NCI-H1694 (cell line): Measurements from ENCODE around the gene ADH1A.
"Not testable (repeated sequence)": the region's sequence is repeated elsewhere in the genome, so short reads cannot be mapped to it uniquely, and the experiment has no call there.

Experiments used
- DNase-seq: peaks from one replicate; lab custom pipeline; 2025; lab: John Stamatoyannopoulos, UW

The ADH1A gene

DNA sequence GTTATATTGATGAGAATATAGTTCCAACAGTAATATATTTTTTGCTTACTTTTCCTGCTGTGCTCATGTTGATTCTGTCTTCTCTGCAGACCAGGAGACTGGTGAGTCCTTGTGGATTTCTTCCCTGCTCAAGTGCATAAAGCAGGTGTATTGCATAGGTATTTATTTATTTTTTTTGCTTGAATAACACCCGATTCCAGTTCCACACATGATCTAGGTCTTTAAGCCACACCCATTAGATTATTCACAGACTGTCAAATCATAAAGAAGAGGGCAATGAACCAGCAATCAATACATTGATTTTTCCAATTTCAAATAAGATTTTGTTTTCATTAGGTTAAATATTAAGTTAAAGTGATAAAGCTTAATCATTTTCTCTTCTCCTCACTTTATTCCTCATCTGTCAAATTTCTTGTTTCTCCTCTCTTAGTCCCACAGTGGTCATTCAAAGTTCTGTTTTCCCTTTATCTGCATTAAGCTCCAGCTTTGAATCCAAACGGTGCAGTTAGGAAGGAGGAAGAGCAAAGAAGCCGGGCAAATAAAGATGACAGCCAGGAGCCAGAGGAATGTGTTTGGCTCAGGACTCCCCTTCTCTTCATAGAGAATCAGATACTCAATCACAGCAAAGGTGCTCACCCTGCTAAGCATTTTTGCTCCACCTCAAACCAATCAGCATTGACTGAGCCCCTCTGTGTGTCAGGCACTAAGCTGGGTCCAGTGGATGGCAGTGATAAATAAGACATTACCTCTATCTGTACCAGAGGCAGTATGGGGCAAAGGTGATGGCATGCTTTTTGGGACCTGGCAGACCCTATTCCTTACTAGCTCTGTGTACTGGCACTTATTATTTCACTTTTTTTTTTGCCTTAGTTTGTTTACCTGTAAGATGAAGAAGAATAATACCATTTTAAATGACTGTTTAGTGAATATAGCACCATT is at the start of gene ADH1A:
ADH1A (minus strand) TSS at position 138 of the 939 bp plus-strand sequence; CDS start at position 67, 71 bp downstream.
- no peak for DNase-seq

DNA sequence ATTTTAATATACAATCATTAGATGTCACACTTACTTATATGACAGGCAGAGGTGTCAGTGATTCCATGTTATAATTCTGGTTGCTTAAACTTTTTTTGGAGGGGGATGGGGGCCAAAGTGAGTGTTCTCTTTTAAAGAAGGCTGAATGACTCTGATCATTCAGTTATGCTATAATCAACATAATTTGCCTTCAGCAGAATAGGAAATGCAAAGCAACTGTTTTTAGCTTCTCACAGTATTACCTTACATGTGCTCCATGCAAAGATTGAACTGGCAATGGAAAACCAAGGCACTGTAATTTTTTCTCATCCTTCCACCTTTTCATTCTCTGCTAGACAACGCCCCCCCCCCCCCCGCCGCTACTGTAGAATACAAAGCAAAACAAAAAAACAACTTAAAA is 48.4 kb upstream of the ADH1A start:
- DNase-seq = no peak

DNA sequence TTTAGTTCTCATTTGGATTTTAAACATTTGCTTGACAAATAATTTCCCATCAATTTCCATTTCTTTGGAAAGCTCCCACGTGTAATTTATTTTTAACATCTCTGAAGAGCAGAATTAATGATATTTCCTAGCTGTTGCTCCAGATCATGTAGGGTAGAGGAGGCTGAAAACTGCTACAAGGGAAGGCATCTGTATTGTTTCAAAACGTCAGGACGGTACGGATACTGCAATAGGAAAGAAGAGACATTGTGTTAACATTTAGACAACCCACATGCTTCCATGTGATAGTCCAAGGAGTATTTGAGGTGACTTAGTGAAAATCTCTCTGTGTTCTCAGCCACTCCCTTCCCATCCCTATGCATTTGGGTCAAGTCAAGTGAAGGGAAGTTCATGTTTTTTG is 45.8 kb upstream of the ADH1A start:
- no peak for DNase-seq

DNA sequence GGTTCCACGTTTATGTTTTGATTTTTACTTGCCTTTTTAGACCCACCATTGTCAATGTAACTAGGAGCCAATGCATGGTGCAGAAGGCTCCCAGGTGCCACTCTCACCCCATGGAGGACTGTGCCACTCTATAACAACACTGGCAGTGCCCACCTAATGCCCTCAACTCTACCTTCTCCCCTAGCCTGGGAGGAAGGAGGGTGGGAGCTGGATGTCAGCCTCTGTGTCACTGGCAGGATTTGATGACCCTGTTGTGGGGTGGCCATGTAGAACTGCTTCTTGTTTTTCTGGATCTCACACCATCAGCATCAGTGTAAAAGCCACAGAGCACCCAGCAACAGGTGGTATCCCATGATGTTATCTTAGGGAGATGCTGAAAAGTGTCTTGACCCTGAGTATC is 44.1 kb upstream of the ADH1A start:
- DNase-seq = no peak

DNA sequence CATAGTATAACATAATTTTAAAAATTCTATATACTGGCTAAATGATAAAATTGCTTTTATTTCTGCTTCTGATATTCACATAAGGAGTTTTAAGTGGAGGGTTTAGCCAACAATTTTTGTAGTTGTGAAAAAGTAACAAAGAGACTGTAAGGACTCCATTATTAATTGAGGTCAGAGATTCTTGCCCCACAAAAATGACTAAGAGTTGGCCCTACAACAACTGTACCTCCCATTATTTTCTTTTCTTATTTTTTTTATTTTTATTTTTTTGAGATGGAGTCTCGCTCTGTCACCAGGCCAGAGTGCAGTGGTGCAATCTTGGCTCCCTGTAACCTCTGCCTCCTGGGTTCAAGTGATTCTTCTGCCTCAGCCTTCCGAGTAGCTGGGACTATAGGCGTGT is 39.9 kb upstream of the ADH1A start:
- DNase-seq = no peak

DNA sequence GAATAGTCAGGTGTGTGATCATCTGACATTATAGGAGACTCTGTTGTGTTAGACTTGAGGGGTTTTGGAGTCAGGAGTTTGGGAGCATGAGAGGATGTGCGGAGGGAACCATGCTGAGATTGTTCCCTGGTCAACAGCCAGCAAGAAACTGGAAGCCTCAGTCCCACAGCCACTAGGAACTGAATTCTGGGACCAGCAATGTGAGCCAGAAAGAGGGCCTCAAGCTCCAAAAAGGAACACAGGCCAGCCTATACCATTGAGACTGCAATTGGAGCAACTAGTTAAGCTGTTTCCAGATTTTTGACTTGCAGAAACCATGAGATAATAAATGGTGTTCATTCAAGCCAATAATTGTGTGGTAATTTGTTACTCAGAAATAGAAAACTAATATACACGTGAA is 39.1 kb upstream of the ADH1A start:
- no peak for DNase-seq

DNA sequence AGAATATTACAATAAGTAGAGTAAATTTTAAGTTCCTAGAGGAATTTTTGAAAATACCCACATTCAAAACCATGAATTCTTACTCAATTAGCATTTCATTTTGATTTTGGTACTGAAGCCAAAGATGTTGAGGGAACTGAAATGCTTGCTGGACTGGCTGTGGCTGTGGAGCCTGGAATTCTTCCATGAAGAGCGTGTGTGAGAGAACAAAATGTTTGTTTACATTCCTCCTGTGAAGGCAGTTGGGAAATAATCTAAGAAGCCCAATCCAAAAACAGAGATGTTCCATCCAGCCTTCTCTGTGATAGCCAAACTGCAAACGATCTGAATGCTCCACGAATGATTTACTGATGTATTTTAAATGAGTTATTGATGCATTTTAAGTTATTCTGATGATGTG is 34.2 kb upstream of the ADH1A start:
- no peak for DNase-seq

DNA sequence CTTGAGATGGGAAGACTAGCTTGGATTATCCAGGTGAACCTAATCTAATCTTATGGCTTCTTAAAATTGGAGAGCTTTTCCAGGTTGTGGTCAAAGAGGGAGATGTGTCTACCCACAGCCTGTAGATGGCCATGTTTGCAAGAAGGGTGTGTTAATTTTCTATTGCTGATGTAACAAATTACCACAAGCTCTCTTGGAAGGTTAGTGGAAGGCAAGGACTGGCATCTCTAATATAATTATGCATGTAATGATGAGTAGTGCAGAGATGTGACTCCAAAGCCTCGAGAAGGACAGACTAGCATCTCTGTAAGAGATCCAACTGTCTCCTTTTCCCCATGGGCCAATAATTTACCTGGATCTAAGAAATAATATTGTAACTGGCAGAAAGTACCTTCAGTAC is 33.6 kb upstream of the ADH1A start:
- no peak for DNase-seq

DNA sequence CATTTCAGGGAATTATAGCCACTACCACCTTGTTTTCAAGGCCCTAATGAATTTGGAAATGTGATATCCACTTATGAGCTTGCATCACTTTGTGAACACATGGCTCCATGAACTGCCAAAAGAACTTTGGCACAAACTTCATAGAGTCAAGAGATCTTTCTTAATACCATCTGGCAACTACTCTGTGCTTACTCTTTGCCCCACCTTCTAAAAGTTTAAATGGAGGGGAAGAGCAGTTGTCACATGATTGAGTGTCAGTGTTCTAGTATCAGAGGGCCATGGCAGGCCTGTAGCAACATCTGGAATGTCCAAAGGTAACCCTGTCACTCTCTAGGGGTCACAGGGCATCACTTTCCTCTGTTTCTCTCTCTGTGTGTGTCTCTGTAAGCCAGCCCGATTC is 33.0 kb upstream of the ADH1A start:
- no peak for DNase-seq

DNA sequence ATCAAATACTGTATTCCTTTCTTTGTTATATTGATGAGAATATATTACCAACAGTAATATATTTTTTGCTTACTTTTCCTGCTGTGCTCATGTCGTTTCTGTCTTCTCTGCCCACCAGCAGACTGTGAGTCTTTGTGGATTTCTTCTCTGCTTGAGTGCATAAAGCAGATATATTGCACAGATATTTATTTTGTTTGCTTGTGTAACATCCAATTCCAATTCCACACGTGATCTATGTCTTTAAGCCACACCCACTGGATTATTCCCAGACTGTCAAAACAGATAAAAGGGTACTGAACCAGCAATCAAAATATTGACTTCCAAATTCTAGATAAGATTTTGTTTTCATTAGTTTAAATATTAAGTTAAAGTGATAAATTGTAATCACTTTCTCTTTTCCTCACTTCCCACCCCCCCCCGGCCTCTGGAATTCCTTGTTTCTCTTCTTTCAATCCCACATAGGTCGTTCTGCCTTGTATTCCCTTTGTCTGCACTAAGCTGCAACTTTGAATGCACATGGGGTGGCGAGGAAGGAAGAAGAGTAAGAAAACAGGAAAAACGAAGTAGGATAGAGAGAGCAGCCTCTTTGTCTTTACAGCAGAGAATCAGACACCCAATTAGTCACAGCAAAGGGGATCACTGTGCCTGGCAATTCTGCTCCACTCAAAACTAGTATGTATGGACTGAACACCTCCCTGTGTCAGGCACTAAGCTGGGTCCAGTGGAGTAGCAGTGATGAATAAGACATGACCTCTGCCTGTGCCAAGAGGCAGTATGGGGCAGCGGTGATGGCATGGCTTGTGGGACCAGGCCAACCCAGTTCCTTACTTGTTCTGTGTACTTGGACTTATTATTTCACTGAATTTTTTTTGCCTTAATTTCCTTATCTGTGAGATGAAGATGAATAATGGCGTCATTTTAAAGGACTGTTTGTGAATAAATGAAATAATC is 30.7 kb upstream of the ADH1A start, which contains the start of gene ADH1B:
ADH1B (minus strand) TSS at position 161 of the 951 bp plus-strand sequence; CDS start at position 91, 70 bp downstream.
- no peak for DNase-seq

DNA sequence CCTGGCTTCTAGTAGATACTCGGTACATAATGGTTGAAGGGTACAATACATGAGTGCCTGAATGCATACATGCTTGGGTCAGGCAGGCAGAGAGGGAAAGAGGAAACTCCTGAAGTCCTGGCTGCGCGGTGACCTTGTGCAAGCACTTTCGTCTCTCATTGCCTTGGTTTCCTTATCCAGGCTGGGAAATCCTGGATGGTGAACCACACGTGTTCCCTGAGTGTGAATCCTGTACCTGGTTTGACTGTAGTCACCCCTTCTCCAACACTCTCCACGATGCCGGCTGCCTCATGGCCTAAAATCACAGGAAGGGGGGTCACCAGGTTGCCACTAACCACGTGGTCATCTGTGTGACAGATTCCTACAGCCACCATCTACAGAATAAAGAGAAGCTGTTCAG is 27.0 kb upstream of the ADH1A start:
- not testable (repeated sequence) for DNase-seq

DNA sequence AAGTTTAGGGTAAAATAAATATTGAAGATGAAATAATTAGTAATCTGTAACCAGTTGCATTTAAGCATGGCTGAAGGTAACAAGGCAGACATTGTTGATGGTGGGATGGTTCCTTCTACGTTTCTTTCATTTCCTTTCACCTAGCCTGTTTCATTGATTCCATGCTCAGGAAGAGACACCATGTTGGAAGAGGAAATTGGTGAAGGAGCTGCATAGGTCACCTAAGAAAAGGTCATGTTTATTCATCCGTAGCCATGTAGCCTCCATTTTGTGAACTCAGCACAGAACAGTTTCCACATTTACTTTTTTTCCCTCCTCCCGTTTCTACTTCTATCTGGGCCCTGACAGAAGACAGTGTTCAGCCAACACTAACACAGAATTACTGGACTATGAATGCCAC is 26.6 kb upstream of the ADH1A start:
- DNase-seq = no peak

DNA sequence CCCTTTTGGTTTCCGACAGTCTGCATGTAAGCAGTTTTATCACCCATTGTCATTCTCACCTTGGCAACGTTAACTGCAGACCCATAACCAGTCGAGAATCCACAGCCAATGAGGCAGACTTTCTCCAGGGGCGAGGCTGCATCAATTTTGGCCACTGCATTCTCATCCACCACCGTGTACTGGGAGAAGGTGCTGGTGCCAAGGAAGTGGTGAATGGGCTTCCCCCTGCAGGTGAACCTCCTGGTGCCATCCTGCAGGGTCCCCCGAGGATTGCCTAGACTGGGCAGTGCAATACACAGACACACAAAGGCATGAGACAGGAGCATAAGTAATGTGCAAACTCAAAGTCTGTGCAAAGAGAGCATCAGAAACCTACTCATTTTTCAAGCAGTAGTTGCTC is 25.1 kb upstream of the ADH1A start:
- DNase-seq = no peak

DNA sequence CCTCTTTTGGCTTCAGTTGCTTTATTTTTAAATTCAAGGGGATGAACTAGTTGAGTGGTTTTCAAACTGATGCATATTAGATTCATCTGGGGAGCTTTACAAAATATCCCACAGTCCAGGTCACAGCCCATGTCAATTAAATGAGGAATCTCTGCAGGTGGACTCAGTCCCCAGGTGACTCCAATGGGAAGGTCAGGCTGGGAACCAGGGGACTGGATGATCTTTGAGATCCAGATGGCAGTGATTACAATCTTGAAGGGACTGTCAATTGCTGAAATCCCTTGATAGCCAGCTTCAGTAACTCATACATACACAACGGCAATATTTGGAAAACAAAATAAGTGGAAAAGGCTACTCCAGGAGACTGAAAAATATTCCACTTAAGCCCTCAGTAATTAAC is 23.4 kb upstream of the ADH1A start:
- DNase-seq = no peak

DNA sequence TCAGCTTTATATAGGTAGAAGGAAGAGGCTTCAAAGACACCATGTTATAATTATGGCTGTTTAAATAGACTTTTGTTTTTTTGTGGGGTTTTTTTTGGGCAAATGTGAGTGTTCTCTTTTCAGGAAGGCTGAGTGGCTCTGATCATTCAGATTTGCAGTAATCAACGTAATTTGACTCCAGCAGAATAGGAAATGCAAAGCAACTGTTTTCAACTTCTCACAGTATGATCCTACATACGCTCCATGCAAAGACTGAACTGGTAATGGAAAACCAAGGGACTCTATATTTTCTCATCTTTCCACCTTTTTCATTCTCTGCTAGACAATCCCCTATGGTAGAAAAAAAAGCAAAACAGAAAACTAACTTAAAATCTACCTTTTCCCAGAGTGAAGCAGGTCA is 19.6 kb upstream of the ADH1A start:
- no peak for DNase-seq

DNA sequence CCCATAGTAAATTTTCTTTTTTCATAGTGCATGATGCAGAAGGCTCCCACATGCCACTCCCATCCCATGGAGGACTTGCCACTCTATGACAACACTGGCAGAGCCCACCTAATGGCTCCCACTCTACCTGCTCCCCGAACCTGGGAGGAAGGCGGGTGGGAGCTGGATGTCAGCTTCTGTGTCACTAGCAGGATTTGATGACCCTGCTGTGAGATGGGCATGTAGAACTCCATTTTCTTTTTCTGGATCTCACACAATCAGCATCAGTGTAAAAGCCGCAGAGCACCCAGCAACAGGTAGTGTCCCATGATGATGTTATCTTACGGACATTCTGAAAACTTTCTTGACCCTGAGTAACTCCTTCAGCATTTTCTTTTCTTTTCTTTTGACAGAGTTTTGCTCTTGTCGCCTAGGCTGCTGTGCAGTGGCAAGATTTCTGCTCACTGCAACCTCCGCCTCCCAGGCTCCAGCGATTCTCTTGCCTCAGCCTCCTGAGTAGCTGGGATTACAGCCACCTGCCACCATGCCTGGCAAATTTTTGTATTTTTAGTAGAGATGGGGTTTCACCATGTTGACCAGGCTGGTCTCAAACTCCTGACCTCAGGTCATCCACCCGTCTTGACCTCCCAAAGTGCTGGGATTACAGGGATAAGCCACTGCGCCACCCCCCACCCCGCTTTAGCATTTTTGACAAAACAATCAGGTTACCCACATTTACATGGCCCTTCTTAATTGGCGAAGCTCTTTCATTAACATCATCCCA is 15.0 kb upstream of the ADH1A start:
- no peak for DNase-seq

DNA sequence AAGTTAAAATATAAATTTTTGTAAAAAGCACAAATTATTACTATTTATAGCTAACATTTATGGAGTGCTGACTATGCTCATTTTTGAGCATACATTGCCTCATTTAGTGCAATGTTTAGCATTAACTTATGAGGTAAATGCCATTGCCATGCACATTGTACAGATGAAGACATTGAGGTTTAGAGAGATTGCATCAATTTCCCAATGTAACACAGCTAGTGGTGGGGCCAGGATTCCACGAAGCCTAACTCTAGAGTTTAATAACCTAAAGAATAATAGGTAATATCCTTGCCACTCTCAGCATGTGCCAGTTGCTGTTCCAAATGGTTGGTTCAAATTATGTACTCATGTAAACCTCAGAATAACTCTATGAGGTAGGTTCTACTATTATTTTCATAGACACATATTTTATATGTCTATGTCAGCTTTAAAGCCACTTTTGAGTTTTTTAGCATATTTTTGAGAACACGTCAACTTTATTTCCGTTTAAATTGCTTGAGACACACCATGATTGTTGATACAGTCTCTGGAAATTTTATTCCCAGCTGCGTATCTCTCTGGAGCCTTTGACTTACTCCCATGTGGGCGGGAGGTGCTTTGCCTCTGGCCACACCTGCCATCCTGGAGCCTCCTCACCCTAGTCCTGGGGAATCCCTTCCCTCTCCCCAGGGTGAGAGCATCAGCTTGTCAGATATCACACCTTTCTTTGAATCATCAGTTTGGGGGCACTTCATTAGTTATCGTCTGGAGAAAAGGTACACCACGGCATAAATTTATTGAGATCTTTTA is 10.8 kb upstream of the ADH1A start:
- no peak for DNase-seq

DNA sequence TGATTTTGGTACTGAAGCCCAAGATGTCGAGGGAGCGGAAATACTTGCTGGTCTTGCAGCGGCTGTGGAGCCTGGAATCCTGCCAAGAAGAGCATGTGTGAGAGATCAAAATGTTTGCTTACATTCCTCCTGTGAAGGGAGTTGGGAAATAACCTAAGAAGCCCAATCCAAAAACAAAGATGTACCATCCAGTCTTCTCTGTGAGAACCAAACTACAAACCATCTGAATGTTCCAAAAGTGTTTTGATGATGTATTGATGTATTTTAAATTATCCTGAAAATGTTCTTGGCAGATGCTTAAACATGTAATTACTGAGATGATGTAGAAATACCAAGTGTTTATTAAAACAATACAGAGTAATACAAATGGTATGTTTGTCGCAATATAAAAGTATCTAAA is 10.1 kb upstream of the ADH1A start:
- no peak for DNase-seq

DNA sequence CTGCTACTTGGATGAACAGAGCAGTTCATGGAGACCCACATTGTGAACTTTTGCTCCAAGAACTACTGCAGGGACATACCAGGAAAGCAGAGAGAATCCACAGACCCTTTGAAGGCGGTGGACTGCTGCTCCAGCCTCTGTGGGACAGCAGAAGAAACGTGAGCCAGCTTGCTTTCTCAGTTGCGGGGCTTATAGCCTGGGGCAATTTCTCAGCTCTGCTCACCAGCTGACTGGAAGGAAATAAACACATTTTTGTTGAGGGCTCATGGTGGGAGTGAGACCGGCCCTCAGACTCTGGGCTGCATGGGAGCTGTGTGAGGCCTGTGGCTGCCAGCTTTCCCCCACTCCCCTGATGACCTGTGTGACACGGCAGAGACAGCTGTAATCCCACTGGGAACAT is 2.6 kb upstream of the ADH1A start:
- no peak for DNase-seq

DNA sequence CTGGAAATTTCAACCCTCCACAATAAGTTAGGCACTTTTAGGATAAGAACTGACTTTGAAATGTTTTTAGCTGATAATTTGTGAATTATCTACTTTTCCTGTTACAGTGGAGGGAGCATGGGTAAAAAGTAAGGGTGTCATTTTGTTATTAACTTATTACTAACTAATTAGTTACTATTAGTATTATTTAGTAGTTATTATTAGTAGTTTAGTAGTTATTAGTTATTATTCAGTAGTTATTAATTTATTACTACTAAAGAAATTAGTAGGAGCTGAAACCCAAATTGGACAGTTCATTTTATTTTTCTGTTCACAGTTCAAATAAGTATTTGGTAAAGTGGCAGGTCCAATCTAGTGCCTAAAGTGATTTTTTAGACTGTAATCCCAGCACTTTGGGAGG is 5.4 kb downstream of the ADH1A start:
- DNase-seq = no peak

DNA sequence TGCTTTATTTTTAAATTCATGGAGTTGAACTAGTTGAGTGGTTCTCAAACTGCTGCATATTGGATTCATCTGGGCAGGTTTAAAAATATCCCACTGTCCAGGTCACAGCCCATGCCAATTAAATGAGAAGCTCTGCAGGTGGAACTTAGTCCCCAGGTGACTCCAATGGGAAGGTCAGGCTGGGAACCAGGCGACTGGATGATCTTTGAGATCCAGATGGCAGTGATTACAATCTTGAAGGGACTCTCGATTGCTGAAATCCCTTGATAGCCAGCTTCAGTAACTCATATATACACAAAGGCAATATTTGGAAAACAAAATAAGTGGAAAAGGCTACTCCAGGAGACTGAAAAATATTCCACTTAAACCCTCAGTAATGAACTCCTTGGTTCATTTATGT is 8.1 kb downstream of the ADH1A start:
- no peak for DNase-seq
